Sigmoid colon (tissue), 7 donors: ENCODE results near the gene ARHGAP22. TPM values are rescaled to one million over a fixed set of nuclear protein-coding genes. Genes with fewer than 3 reads are reported as not detected.

Source experiments
- DNase-seq: peaks from one replicate; pipeline ENCODE4 v3.0.0-alpha.2; 2019
- H3K27ac ChIP-seq, 4 donors: fragments of 200-600 bp; sonication (generic); one replicate each; pipeline ENCODE4 v1.5.1; 2016 to 2019; ENCODE audit warnings: mild to moderate bottlenecking in 1 of 4
- H3K27me3 ChIP-seq, 3 donors: fragments of 200-600 bp; sonication (generic); one replicate each; pipeline ENCODE4 v1.5.1; 2019; ENCODE audit warnings: mild to moderate bottlenecking in 1 of 3
- H3K36me3 ChIP-seq, 4 donors: fragments of 200-600 bp; sonication (generic); one replicate each; pipeline ENCODE4 v1.5.1; 2016 to 2019
- H3K4me1 ChIP-seq, 4 donors: fragments of 200-600 bp; sonication (generic); one replicate each; pipeline ENCODE4 v1.5.1; 2017 to 2019
- H3K4me3 ChIP-seq, 4 donors: fragments of 200-600 bp; sonication (generic); one replicate each; pipeline ENCODE4 v1.5.1; 2017 to 2019; ENCODE audit warnings: mild to moderate bottlenecking in 2 of 4, moderate library complexity in 1 of 4
- H3K9me3 ChIP-seq, 4 donors: fragments of 200-600 bp in 3 of 4; sonication (generic) in 3 of 4; one replicate each; pipeline versions ENCODE4 v1.5.1 to v1.6.1; 2013 to 2019
- EP300 ChIP-seq, 4 donors: sonication (generic); formaldehyde crosslinking; IDR thresholded peaks; one replicate each; pipeline ENCODE4 v1.6.1; 2017; ENCODE audit warnings: antibody characterized with exemption in 4 of 4
- POLR2A ChIP-seq, 2 donors: fragments of 450-650 bp; IDR thresholded peaks; one replicate each; pipeline ENCODE4 v1.6.1; 2016; ENCODE audit warnings: antibody characterized with exemption in 2 of 2, mild to moderate bottlenecking in 2 of 2, moderate library complexity in 2 of 2
- POLR2AphosphoS5 ChIP-seq, 4 donors: sonication (generic); formaldehyde crosslinking; IDR thresholded peaks; one replicate each; pipeline ENCODE4 v1.6.1; 2017; ENCODE audit warnings: antibody characterized with exemption in 4 of 4
- WGBS, 2 donors: extraction: QIAGEN DNeasy Blood & Tissue Kit; methylation state at CpG; one replicate each; pipeline ENCODE4 v1.1.7; 2013; 5-methylcytosine and 5-hydroxymethylcytosine counted together
- intact Hi-C: fragments of 100-400 bp; cut with DNase I; formaldehyde crosslinking; loops from one replicate; pipeline ENCODE4 v1.15.1; 2023
- polyA plus RNA-seq, 3 donors: library from polyadenylated mRNA; stranded (reverse); fragments of 200-250 nt; gene quantifications; one replicate each; pipeline ENCODE4 v1.2.3, GENCODE V29; 2013
- total RNA-seq, 4 donors: library from RNA; depleted of rRNA; stranded (reverse); fragments of >200 nt; gene quantifications; one replicate each; pipeline ENCODE4 v1.1.0, GENCODE V29; 2016
- TF ChIP-seq, protein P1 (sequence below), 4 experiments: fragments of 450-650 bp in 3 of 4; fragments of 200-600 bp in 1 of 4; IDR thresholded peaks; one replicate each; pipeline ENCODE4 v1.5.1; 2016 to 2019; ENCODE audit warnings: antibody characterized with exemption in 4 of 4, mild to moderate bottlenecking in 3 of 4, moderate library complexity in 2 of 4
- donor health status: healthy with polysubstance abuse.
- donor health status: Bipolar disorder and iron deficiency.
- donor health status: healthy.

ARHGAP22 gene
- total RNA-seq (1 to 10 TPM; 1.3 to 6.4 (median 4.1) TPM), polyA plus RNA-seq (1 to 10 TPM; 1.2 to 3.1 (median 2.4) TPM)

GRCh38 chr10:48604991-48605508 lies at the start of gene ARHGAP22:
Gene ARHGAP22 (minus strand): TSS chr10:48605073. CDS start chr10:48604796, 277 bp downstream.
- peak; percentile 70 for DNase-seq
- Histone ChIP-seq H3K4me3 (peak within 1 kb of the TSS; percentile 23 to 56 (median 48)), H3K9me3 (no peaks in the 10 kb centered on the region), H3K36me3 (no peaks in the 10 kb centered on the region), H3K4me1 (peaks cover 0 to 22% (median 14%) of the 10 kb centered on the region in 4 donors), H3K27me3 (no peaks in the 10 kb centered on the region), H3K27ac (peak within 1 kb of the TSS in 2 of 4 donors; percentile 8 to 33)
- 1 to 3% methylated on average over 30 of the region's 30 CpGs for WGBS, 2 donors
- TF ChIP-seq EP300 (IDR thresholded peaks at IDR 0.05): no peak
- TF ChIP-seq POLR2A (IDR thresholded peaks at IDR 0.05): no peak
- no peak for TF ChIP-seq POLR2AphosphoS5 (IDR thresholded peaks at IDR 0.05)
- TF ChIP-seq, protein P1, sequence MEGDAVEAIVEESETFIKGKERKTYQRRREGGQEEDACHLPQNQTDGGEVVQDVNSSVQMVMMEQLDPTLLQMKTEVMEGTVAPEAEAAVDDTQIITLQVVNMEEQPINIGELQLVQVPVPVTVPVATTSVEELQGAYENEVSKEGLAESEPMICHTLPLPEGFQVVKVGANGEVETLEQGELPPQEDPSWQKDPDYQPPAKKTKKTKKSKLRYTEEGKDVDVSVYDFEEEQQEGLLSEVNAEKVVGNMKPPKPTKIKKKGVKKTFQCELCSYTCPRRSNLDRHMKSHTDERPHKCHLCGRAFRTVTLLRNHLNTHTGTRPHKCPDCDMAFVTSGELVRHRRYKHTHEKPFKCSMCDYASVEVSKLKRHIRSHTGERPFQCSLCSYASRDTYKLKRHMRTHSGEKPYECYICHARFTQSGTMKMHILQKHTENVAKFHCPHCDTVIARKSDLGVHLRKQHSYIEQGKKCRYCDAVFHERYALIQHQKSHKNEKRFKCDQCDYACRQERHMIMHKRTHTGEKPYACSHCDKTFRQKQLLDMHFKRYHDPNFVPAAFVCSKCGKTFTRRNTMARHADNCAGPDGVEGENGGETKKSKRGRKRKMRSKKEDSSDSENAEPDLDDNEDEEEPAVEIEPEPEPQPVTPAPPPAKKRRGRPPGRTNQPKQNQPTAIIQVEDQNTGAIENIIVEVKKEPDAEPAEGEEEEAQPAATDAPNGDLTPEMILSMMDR (IDR thresholded peaks at IDR 0.05): no peak
- intact Hi-C loops: no loop called here

DNA sequence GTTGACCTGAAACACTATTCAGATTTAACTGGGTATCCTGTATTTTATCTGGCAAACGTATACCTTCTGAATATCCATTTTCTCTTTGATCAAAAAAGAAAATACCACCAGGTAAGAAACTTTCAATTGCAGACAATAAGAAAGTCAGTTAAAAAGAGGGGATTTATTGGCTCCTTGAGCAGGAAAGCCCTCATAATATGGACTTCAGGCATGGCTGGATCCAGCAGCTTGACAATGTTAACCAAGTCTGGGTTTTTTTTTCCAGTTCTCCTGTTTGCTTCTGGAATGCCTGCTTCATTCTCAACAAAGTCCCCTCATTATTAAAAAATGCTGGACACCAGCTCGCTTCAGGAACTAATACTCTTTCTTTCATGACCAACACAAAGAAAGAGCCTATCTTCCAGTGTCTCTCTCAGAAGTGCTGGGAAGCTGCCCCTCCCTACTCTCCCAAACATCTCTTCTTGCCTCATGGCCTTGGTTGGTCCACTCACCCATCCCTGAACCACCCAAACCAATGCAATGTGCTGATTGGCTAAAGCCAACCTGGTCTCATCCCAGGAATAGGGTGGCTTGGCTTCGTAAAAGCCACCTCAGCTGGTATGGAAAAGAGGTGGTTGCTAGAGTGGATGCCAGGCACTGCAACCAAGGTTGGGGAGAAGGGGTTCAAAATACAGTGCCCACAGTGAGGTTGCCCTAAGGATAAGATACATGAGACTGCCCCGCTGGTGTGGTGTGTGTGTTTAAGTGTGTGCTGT lies 49.2 kb upstream of the ARHGAP22 start:
- WGBS, 2 donors: 90 to 94% methylated on average over 4 of the region's 4 CpGs
- no peak for DNase-seq
- no peak overlapping the region for H3K27ac ChIP-seq
- H3K36me3 ChIP-seq: no peaks in the 10 kb centered on the region
- no peak for TF ChIP-seq POLR2AphosphoS5 (IDR thresholded peaks at IDR 0.05)
- no peak for TF ChIP-seq POLR2A (IDR thresholded peaks at IDR 0.05)
- no peak for TF ChIP-seq EP300 (IDR thresholded peaks at IDR 0.05)
- TF ChIP-seq, protein P1 (IDR thresholded peaks at IDR 0.05): no peak
- intact Hi-C loops: loop anchor here (10.0 kb wide), 2 partner anchors 511 to 861 kb away; no protein-coding TSS in a partner anchor
- no peak overlapping the region for H3K4me3 ChIP-seq
- H3K9me3 ChIP-seq: no peaks in the 10 kb centered on the region
- peaks cover 0 to 16% (median 15%) of the 10 kb centered on the region in 4 donors for H3K4me1 ChIP-seq
- peaks cover 0 to 5% (median 0%) of the 10 kb centered on the region in 3 donors for H3K27me3 ChIP-seq

DNA sequence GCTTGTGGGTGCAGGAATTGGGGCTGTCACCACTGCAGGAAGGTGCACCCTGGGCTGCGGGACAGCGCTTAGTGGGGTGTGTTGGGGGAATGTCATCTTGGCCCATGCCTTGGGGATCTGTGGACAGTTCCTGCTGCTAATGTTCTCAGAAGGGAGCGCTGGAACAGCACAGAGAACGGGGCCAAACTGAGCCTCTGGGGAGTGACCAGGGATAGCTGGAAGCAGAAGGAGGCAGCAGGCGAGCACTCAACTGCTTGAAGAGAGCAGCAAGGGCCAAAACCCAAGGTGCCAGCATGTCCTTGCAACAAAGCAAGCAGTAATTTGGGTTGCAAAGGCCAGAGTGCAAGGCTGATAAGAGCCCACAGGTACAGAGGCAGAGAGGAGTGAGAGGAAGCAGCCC lies 48.5 kb upstream of the ARHGAP22 start:
- WGBS, 2 donors: 58 to 84% methylated on average over 5 of the region's 5 CpGs
- intact Hi-C loops: loop anchor here (10.0 kb wide), 2 partner anchors 511 to 861 kb away; no protein-coding TSS in a partner anchor

GRCh38 chr10:48652344-48652743 lies 47.5 kb upstream of the ARHGAP22 start:
- TF ChIP-seq POLR2AphosphoS5 (IDR thresholded peaks at IDR 0.05): no peak
- TF ChIP-seq EP300 (IDR thresholded peaks at IDR 0.05): no peak
- TF ChIP-seq, protein P1 (IDR thresholded peaks at IDR 0.05): no peak
- TF ChIP-seq POLR2A (IDR thresholded peaks at IDR 0.05): no peak
- DNase-seq: no peak
- Histone ChIP-seq H3K9me3 (no peaks in the 10 kb centered on the region), H3K4me3 (no peak overlapping the region), H3K27me3 (peaks cover 0 to 5% (median 0%) of the 10 kb centered on the region in 3 donors), H3K36me3 (no peaks in the 10 kb centered on the region), H3K27ac (no peak overlapping the region), H3K4me1 (peaks cover 0 to 16% (median 15%) of the 10 kb centered on the region in 4 donors)
- intact Hi-C loops: loop anchor here (10.0 kb wide), 2 partner anchors 512 to 862 kb away; no protein-coding TSS in a partner anchor
- WGBS, 2 donors: 78 to 84% methylated on average over 4 of the region's 4 CpGs

More for the DNA sequence above, 48.5 kb upstream of the ARHGAP22 start:
- Histone ChIP-seq H3K9me3 (no peaks in the 10 kb centered on the region), H3K27ac (no peak overlapping the region), H3K36me3 (no peaks in the 10 kb centered on the region), H3K4me3 (no peak overlapping the region), H3K4me1 (peaks cover 0 to 16% (median 15%) of the 10 kb centered on the region in 4 donors), H3K27me3 (peaks cover 0 to 5% (median 0%) of the 10 kb centered on the region in 3 donors)
- no peak for DNase-seq
- no peak for TF ChIP-seq POLR2AphosphoS5 (IDR thresholded peaks at IDR 0.05)
- TF ChIP-seq, protein P1 (IDR thresholded peaks at IDR 0.05): no peak
- no peak for TF ChIP-seq EP300 (IDR thresholded peaks at IDR 0.05)
- TF ChIP-seq POLR2A (IDR thresholded peaks at IDR 0.05): no peak
